Measurements from ENCODE around the gene ATF7IP. TPM values are rescaled to one million over a fixed set of nuclear protein-coding genes. Genes with fewer than 3 reads are reported as not detected.
"Not testable (repeated sequence)": the region's sequence is repeated elsewhere in the genome, so short reads cannot be mapped to it uniquely, and the experiment has no call there.

Gene ATF7IP
- total and polyA plus RNA-seq, 4 donors, result 7.0 to 98.4 (median 31.7) TPM

- no peak for ATAC-seq (ENCODE audit: low FRiP score)
- Histone ChIP-seq H3K9me3 (ENCODE audit: control insufficient read depth, low read length) (peaks cover 4% of the 10 kb centered on the region), H3K27me3 (ENCODE audit: control insufficient read depth in 1 of 2, insufficient read depth in 2 of 2, low read length in 1 of 2) (no peaks in the 10 kb centered on the region), H3K4me3 (ENCODE audit: low read length in 2 of 2) (no peak overlapping the region), H3K4me1 (ENCODE audit: control insufficient read depth in 1 of 2, insufficient read depth in 2 of 2, low read length in 2 of 2) (no peaks in the 10 kb centered on the region), H3K27ac (ENCODE audit: low read depth in 1 of 2, low read length in 2 of 2) (no peak overlapping the region), H3K36me3 (ENCODE audit: control insufficient read depth in 1 of 2, insufficient read depth in 2 of 2, low read length in 1 of 2) (no peaks in the 10 kb centered on the region)
- WGBS, 2 donors, result 12 to 15% methylated on average over 1 of the region's 1 CpG
- DNase-seq, result no peak
- intact Hi-C loops (cut with DNase I), result no loop called here
These were observed 37.8 kb upstream of the ATF7IP start for GRCh38 chr12:14327711-14328110.

GRCh38 chr12:14332482-14332881, 33.0 kb upstream of the ATF7IP start:
- peaks cover 11% of the 10 kb centered on the region for H3K9me3 ChIP-seq (ENCODE audit: control insufficient read depth, low read length)

GRCh38 chr12:14340371-14340770, 25.1 kb upstream of the ATF7IP start:
- no peaks in the 10 kb centered on the region for H3K4me1 ChIP-seq (ENCODE audit: control insufficient read depth in 1 of 2, insufficient read depth in 2 of 2, low read length in 2 of 2)
- intact Hi-C loops (cut with DNase I), result no loop called here
- no peak for ATAC-seq (ENCODE audit: low FRiP score)
- H3K36me3 ChIP-seq (ENCODE audit: control insufficient read depth in 1 of 2, insufficient read depth in 2 of 2, low read length in 1 of 2), result no peaks in the 10 kb centered on the region
- DNase-seq, result no peak
- H3K9me3 ChIP-seq (ENCODE audit: control insufficient read depth, low read length), result peaks cover 12% of the 10 kb centered on the region
- no peaks in the 10 kb centered on the region for H3K27me3 ChIP-seq (ENCODE audit: control insufficient read depth in 1 of 2, insufficient read depth in 2 of 2, low read length in 1 of 2)
- H3K4me3 ChIP-seq (ENCODE audit: low read length in 2 of 2), result no peak overlapping the region
- no peak overlapping the region for H3K27ac ChIP-seq (ENCODE audit: low read depth in 1 of 2, low read length in 2 of 2)

More at GRCh38 chr12:14332482-14332881, 33.0 kb upstream of the ATF7IP start:
- H3K36me3 ChIP-seq (ENCODE audit: control insufficient read depth in 1 of 2, insufficient read depth in 2 of 2, low read length in 1 of 2), result no peaks in the 10 kb centered on the region
- no peaks in the 10 kb centered on the region for H3K27me3 ChIP-seq (ENCODE audit: control insufficient read depth in 1 of 2, insufficient read depth in 2 of 2, low read length in 1 of 2)
- no peak overlapping the region for H3K4me3 ChIP-seq (ENCODE audit: low read length in 2 of 2)
- DNase-seq (no peak), ATAC-seq (ENCODE audit: low FRiP score) (no peak)
- intact Hi-C loops (cut with DNase I), result no loop called here
- no peaks in the 10 kb centered on the region for H3K4me1 ChIP-seq (ENCODE audit: control insufficient read depth in 1 of 2, insufficient read depth in 2 of 2, low read length in 2 of 2)
- H3K27ac ChIP-seq (ENCODE audit: low read depth in 1 of 2, low read length in 2 of 2), result no peak overlapping the region
- 87 to 91% methylated on average over 5 of the region's 5 CpGs for WGBS, 2 donors

- ATAC-seq (ENCODE audit: low FRiP score); intact Hi-C loops (cut with DNase I): not testable (repeated sequence)
- 97 to 98% methylated on average over 4 of the region's 4 CpGs for WGBS, 2 donors
These were observed 14.0 kb upstream of the ATF7IP start for GRCh38 chr12:14351524-14351923.

GRCh38 chr12:14352066-14352465, 13.4 kb upstream of the ATF7IP start:
- WGBS, 2 donors, result 97 to 100% methylated on average over 1 of the region's 1 CpG
- H3K36me3 ChIP-seq (ENCODE audit: control insufficient read depth in 1 of 2, insufficient read depth in 2 of 2, low read length in 1 of 2); intact Hi-C loops (cut with DNase I); H3K27me3 ChIP-seq (ENCODE audit: control insufficient read depth in 1 of 2, insufficient read depth in 2 of 2, low read length in 1 of 2); DNase-seq; ATAC-seq (ENCODE audit: low FRiP score); H3K4me3 ChIP-seq (ENCODE audit: low read length in 2 of 2); H3K27ac ChIP-seq (ENCODE audit: low read depth in 1 of 2, low read length in 2 of 2); H3K4me1 ChIP-seq (ENCODE audit: control insufficient read depth in 1 of 2, insufficient read depth in 2 of 2, low read length in 2 of 2); H3K9me3 ChIP-seq (ENCODE audit: control insufficient read depth, low read length): not testable (repeated sequence)

More at GRCh38 chr12:14351524-14351923, 14.0 kb upstream of the ATF7IP start:
- H3K4me1 ChIP-seq (ENCODE audit: control insufficient read depth in 1 of 2, insufficient read depth in 2 of 2, low read length in 2 of 2); H3K36me3 ChIP-seq (ENCODE audit: control insufficient read depth in 1 of 2, insufficient read depth in 2 of 2, low read length in 1 of 2); H3K4me3 ChIP-seq (ENCODE audit: low read length in 2 of 2); H3K9me3 ChIP-seq (ENCODE audit: control insufficient read depth, low read length); H3K27me3 ChIP-seq (ENCODE audit: control insufficient read depth in 1 of 2, insufficient read depth in 2 of 2, low read length in 1 of 2); DNase-seq; H3K27ac ChIP-seq (ENCODE audit: low read depth in 1 of 2, low read length in 2 of 2): not testable (repeated sequence)

- H3K36me3 ChIP-seq (ENCODE audit: control insufficient read depth in 1 of 2, insufficient read depth in 2 of 2, low read length in 1 of 2); intact Hi-C loops (cut with DNase I); H3K4me1 ChIP-seq (ENCODE audit: control insufficient read depth in 1 of 2, insufficient read depth in 2 of 2, low read length in 2 of 2); H3K27me3 ChIP-seq (ENCODE audit: control insufficient read depth in 1 of 2, insufficient read depth in 2 of 2, low read length in 1 of 2); H3K9me3 ChIP-seq (ENCODE audit: control insufficient read depth, low read length); ATAC-seq (ENCODE audit: low FRiP score); H3K27ac ChIP-seq (ENCODE audit: low read depth in 1 of 2, low read length in 2 of 2); DNase-seq; H3K4me3 ChIP-seq (ENCODE audit: low read length in 2 of 2): not testable (repeated sequence)
- 95 to 97% methylated on average over 14 to 28 of the region's 28 CpGs for WGBS, 2 donors
These were observed 10.8 kb upstream of the ATF7IP start for GRCh38 chr12:14354665-14355064.

- Histone ChIP-seq H3K27me3 (ENCODE audit: control insufficient read depth in 1 of 2, insufficient read depth in 2 of 2, low read length in 1 of 2) (no peaks in the 10 kb centered on the region), H3K4me3 (ENCODE audit: low read length in 2 of 2) (no peak overlapping the region), H3K9me3 (ENCODE audit: control insufficient read depth, low read length) (no peaks in the 10 kb centered on the region), H3K27ac (ENCODE audit: low read depth in 1 of 2, low read length in 2 of 2) (no peak overlapping the region), H3K4me1 (ENCODE audit: control insufficient read depth in 1 of 2, insufficient read depth in 2 of 2, low read length in 2 of 2) (no peaks in the 10 kb centered on the region), H3K36me3 (ENCODE audit: control insufficient read depth in 1 of 2, insufficient read depth in 2 of 2, low read length in 1 of 2) (no peaks in the 10 kb centered on the region)
- WGBS, 2 donors, result 95% methylated on average over 1 of the region's 1 CpG
- intact Hi-C loops (cut with DNase I), result no loop called here
- ATAC-seq (ENCODE audit: low FRiP score) (no peak), DNase-seq (no peak)
These were observed 9.3 kb upstream of the ATF7IP start for GRCh38 chr12:14356147-14356546.

GRCh38 chr12:14357486-14357885, 8.0 kb upstream of the ATF7IP start:
- intact Hi-C loops (cut with DNase I), result no loop called here
- WGBS, 2 donors, result 93 to 96% methylated on average over 1 of the region's 1 CpG

GRCh38 chr12:14362352-14362751, 3.1 kb upstream of the ATF7IP start:
- intact Hi-C loops (cut with DNase I), result no loop called here
- Histone ChIP-seq H3K36me3 (ENCODE audit: control insufficient read depth in 1 of 2, insufficient read depth in 2 of 2, low read length in 1 of 2) (no peaks in the 10 kb centered on the region), H3K9me3 (ENCODE audit: control insufficient read depth, low read length) (no peaks in the 10 kb centered on the region), H3K27ac (ENCODE audit: low read depth in 1 of 2, low read length in 2 of 2) (no peak overlapping the region), H3K27me3 (ENCODE audit: control insufficient read depth in 1 of 2, insufficient read depth in 2 of 2, low read length in 1 of 2) (no peaks in the 10 kb centered on the region), H3K4me1 (ENCODE audit: control insufficient read depth in 1 of 2, insufficient read depth in 2 of 2, low read length in 2 of 2) (no peaks in the 10 kb centered on the region), H3K4me3 (ENCODE audit: low read length in 2 of 2) (no peak overlapping the region)
- 89 to 92% methylated on average over 1 of the region's 1 CpG for WGBS, 2 donors
- no peak for ATAC-seq (ENCODE audit: low FRiP score)
- no peak for DNase-seq

More at GRCh38 chr12:14357486-14357885, 8.0 kb upstream of the ATF7IP start:
- DNase-seq, result no peak
- ATAC-seq (ENCODE audit: low FRiP score), result no peak
- Histone ChIP-seq H3K36me3 (ENCODE audit: control insufficient read depth in 1 of 2, insufficient read depth in 2 of 2, low read length in 1 of 2) (no peaks in the 10 kb centered on the region), H3K27ac (ENCODE audit: low read depth in 1 of 2, low read length in 2 of 2) (no peak overlapping the region), H3K9me3 (ENCODE audit: control insufficient read depth, low read length) (no peaks in the 10 kb centered on the region), H3K4me3 (ENCODE audit: low read length in 2 of 2) (no peak overlapping the region), H3K27me3 (ENCODE audit: control insufficient read depth in 1 of 2, insufficient read depth in 2 of 2, low read length in 1 of 2) (no peaks in the 10 kb centered on the region), H3K4me1 (ENCODE audit: control insufficient read depth in 1 of 2, insufficient read depth in 2 of 2, low read length in 2 of 2) (no peaks in the 10 kb centered on the region)

Measured in aorta (tissue), 5 donors.